ENCODE results near the gene DPY30.
A peak's percentile ranks its signal among the peaks of the same experiment; 100 is the strongest.

The DPY30 gene

GRCh38 chr2:32009516-32010256 is 29.9 kb downstream of the DPY30 start:
- DNase-seq = peak; percentile 34 to 42

GRCh38 chr2:32008805-32009515 is 30.6 kb downstream of the DPY30 start:
- peak in 1 of 2 donors; percentile 18 for DNase-seq

- DNase-seq = no peak
Measured at GRCh38 chr2:32007121-32007391, 32.5 kb downstream of the DPY30 start.

GRCh38 chr2:32005371-32005976 is 34.1 kb downstream of the DPY30 start:
- no peak for DNase-seq

GRCh38 chr2:32003791-32004190 is 35.8 kb downstream of the DPY30 start:
- no peak for DNase-seq

GRCh38 chr2:32002406-32002805 is 37.2 kb downstream of the DPY30 start:
- no peak for DNase-seq

GRCh38 chr2:31999438-31999837 is 40.2 kb downstream of the DPY30 start:
- no peak for DNase-seq

GRCh38 chr2:31998731-31999383 is 40.7 kb downstream of the DPY30 start:
- no peak for DNase-seq

- DNase-seq = no peak
Measured at GRCh38 chr2:31997653-31998052, 42.0 kb downstream of the DPY30 start.

- DNase-seq = no peak
Measured at GRCh38 chr2:31996571-31997150, 42.9 kb downstream of the DPY30 start.

GRCh38 chr2:31992934-31993333 is 46.7 kb downstream of the DPY30 start:
- DNase-seq = no peak

GRCh38 chr2:31992025-31992579 is 47.5 kb downstream of the DPY30 start:
- DNase-seq = no peak

GRCh38 chr2:31989946-31990345 is 49.7 kb downstream of the DPY30 start:
- DNase-seq = no peak

GRCh38 chr2:31987454-31988220 is 52.0 kb downstream of the DPY30 start:
- peak; percentile 50 to 59 for DNase-seq

- DNase-seq = no peak
Measured at GRCh38 chr2:31986906-31987305, 52.7 kb downstream of the DPY30 start.

GRCh38 chr2:31983762-31984467 is 55.7 kb downstream of the DPY30 start:
- no peak for DNase-seq

GRCh38 chr2:31980674-31981356 is 58.8 kb downstream of the DPY30 start:
- DNase-seq = peak; percentile 60 to 63

GRCh38 chr2:31979956-31980355 is 59.6 kb downstream of the DPY30 start:
- DNase-seq = peak; percentile 24 to 25

GRCh38 chr2:31979018-31979417 is 60.6 kb downstream of the DPY30 start:
- no peak for DNase-seq

- DNase-seq = no peak
Measured at GRCh38 chr2:31978436-31978835, 61.2 kb downstream of the DPY30 start.

All from inflammatory macrophage treated with lipopolysaccharide for 1 hour (primary cell).